Measurements from ENCODE around the gene CABLES1. TPM values are rescaled to one million over a fixed set of nuclear protein-coding genes. Genes with fewer than 3 reads are reported as not detected.
"Not testable (repeated sequence)": the region's sequence is repeated elsewhere in the genome, so short reads cannot be mapped to it uniquely, and the experiment has no call there.

The CABLES1 gene
- total RNA-seq, 1 donor from 2014 or later = 30.3 TPM

DNA sequence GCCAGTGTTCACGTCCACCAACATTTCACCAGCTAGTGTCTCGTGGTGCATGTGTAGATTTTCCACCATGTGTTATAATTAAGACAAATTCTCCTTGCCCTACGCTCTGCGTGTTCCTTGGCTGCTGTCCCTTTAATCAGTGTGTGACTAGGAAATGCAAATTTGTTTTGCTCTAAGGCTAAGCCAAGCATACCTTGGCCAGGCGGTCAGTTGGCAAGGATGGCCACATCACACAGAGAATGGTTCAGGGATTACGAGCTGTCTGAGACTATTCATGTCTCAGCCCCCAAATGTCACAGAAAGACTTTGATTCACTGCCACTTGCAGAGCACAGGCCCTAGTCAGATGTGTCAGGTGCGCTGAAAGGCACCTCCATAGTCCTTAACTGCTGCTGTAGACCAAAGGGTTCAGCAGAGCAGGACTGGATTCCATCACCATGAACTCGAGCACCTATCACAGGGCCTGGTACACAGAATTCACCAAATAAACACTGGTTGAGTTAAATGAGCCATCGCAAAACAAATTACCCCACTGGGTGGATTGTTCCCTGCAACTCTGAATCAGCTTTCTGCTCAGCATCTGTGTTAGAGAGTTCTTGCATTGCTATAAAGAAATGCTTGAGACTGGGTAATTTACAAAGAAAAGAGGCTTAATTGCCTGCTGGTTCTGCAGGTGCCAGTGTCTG lies 128.4 kb downstream of the CABLES1 start:
- DNase-seq (ENCODE audit: low read depth in 2 of 2) = no peak

DNA sequence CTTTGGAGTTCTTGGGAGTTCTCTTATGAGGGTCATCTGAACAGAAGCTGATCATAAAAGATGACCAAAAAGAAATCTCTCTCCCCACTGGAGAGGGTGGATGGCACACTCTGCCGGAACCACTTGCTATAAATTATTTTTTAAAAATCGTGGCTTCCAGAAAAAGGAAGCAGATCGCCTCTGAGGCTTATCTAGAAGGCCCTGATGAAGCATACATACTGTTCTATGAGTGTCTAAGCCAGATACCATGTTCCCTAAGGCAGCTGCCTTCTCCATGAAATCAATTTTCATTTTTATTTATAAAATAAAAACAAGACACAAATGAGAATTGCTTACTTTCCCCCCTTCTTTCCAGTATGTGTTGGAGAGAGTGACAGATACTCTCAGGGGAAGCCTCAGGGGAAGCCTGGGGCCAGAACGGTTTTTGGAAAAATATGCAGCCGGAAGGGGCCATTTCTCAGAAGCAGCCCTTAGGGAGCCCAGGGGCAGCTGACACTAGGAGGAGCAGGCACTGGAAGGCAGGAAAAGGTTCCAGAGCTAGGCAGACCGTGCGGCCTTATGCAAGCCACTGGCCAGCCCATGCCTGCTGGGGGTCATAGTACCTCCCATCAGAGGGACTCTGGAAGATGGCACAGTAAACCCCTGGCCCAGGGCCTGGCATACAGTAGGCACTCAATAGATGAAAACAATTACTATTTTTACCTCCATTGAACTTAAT lies 130.6 kb downstream of the CABLES1 start:
- DNase-seq (ENCODE audit: low read depth in 2 of 2) = no peak

DNA sequence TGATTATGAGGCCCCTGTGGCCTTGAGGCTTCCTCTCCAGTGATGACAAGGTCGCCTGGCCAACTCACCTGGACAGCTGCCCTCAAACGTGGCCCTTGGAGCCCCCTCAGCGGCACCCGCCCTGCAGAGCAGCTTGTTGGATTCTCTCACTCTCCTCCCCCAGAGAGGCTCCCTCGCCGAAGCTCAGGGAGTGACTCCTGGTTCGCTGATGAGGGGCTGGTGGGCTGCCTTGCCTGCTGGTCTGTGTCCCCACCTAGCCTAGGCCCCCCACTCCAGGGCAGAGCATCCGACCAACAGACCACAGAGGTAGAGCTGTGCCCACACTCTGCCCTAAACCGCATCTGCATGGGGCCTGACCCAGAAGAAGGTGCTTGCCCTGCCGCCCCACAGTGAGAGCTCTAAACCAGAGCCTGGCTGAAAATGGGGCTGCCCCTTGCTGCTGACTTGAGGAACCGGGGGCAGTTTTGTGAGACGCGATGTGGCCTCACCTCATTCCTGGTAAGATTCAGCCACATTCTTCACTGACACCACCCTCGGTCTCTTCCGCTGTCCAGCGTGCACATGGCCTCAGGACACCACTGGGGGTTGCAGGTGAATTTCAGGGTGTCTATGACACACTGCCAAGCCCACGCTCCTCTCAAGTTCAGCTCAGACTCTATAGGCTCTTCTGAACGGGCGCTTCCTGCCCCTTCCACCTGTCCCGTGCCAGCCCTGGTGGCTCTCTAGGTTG lies 131.6 kb downstream of the CABLES1 start:
- no peak for DNase-seq (ENCODE audit: low read depth in 2 of 2)

DNA sequence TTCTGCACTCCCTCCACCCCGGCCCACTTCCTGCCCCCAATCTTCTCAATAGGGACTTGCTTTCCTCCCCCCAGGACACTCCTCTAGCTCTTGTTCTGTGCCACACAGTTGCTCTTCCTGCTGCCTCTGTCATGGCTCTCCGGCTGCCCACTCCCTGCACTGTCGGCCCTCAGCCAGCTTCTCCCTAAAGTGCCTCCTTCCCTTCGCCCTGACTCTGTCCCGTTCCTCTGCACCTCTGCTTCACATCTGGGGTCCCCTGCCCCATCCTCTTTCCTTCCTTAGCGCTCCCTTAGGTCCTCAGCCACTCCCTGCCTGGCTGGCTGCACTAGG lies 132.1 kb downstream of the CABLES1 start:
- no peak for DNase-seq (ENCODE audit: low read depth in 2 of 2)

DNA sequence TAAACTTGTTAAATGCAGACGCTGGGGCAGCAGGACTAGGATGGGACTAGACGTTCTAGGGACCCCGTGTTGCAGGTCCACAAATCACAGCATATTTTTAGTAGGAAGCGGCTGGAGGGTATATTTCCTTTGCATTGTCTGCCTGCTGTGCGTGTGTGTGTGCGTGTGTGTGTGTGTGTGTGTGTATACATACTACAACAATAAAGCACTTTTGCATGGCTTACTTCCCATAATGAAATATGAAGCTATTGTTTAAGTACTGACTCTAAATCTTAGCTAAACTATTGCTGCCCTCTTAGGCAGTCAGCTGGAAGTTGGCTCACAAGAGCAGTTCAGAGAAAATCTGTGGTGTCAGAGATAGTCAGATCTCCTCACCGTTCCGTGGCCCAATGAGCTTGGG lies 133.4 kb downstream of the CABLES1 start:
- peak in 1 of 2 donors; percentile 79 for DNase-seq (ENCODE audit: low read depth in 2 of 2)

DNA sequence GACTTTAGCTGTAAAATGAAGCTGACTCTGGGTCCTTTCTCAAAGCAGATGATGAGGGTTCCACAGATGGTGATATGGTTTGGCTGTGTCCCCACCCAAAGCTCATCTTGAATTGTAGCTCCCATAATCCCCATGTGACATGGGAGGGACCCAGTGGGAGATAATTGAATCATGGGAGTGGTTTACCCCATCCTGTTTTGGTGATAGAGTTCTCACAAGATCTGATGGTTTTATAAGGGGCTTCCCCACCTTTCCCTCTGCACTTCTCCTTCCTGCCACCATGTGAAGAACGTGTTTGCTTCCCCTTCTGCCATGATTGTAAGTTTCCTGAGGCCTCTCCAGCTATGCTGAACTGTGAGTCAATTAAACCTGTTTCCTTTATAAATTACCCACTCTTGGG lies 133.8 kb downstream of the CABLES1 start:
- not testable (repeated sequence) for DNase-seq (ENCODE audit: low read depth in 2 of 2)

DNA sequence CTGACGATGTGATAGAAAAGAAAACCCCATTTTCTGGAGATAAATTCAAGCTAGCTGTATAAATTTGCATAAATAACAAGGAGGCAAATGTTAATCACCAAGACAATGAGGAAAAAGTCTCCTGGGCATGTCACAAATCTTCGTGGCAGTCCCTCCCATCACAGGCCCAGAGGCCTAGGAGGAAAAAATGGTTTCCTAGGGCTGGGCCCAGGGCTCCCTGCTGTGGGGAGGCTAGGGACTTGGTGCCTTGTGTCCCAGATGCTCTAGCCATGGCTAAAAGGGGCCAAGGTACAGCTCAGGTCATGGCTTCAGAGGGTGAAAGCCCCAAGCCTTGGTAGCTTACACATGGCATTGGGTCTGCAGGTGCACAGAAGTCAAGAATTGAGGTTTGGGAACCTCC lies 134.6 kb downstream of the CABLES1 start:
- DNase-seq (ENCODE audit: low read depth in 2 of 2) = no peak

DNA sequence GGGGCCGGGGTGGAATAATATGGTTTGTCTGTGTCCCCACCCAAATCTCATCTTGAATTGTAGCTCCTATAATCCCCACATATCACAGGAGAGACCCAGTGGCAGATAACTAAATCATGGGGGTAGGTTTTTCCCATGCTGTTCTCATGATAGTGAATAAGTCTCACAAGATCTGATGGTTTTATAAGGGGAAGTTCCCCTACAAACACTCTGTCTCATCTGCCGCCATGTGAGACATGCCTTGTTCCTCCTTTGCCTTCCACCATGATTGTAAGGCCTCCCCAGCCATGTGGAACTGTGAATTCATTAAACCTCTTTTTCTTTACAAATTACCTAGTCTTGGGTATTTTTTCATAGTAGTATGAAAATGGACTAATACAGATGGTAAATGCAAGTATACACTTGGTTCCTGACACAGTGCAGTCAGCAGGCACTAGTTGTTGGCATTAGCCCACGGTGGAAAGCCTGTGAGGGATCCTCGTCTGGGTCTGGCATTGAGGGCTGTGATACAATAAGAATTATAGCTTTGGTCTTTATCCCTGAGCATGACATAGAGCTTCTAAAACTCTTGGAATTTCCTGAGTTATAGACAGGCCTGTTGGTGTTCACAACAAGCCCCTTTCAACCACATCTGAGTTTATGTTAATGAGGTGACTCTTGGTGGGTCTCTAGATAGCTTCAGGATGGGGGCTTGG lies 135.8 kb downstream of the CABLES1 start:
- DNase-seq (ENCODE audit: low read depth in 2 of 2) = peak in 1 of 2 donors; percentile 61

DNA sequence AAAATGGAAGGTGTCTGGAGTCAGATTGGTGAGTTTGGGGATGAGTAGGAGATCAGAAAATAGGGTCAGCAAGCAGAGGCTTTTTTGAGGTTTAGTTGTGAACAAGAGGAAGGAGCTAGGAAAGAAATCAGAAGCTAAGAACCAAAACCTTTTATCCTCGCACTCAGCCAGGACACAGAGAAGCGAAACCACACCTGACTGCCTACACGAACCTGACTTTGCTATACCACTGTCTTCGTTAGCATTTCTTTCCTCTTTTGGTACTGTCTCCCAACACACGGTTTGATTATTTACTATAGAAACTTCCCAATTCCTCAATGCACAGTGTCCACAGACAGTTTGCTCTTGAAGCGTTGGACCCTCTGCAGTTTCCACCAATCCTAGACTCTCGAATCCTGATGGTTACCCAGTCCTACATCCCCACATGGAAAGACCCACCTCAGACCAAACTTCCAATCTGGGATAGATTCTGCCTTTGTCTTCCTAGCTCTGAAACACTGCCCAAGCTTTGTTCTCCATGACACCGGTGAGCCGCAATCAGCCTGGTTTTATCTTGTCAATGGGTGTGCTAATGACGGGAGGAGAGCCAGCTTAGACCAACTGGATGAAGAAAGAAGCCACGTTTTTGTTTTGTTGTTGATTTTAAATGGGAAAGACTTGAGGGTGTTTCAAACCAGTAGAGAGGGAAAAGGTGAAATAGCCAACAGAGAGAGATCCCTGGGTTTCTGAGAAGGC lies 137.4 kb downstream of the CABLES1 start:
- DNase-seq (ENCODE audit: low read depth in 2 of 2) = no peak

DNA sequence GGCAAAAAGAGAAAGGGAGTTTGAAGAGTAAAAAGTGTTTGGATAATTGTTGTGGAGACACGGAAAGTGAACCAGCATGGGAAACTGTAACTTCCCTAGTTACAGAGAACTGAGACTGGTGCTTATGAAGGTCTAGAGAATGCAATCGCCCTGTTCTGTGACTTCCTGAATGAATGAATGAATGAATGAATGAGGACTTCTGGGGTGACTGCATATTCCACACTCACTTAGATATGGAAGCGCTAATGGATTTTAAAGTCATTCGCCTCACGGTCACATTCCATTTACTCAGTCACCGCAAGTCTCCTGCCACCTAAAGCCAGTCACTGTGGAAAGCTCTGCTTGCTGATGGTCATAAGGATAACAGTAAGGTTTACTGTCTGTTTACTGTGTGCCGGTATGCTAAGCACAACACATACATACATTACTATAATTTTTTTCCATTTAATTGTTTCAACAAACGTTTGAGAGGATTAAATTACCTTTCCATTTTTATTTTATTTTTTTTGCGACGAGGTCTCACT lies 138.2 kb downstream of the CABLES1 start:
- DNase-seq (ENCODE audit: low read depth in 2 of 2) = no peak

DNA sequence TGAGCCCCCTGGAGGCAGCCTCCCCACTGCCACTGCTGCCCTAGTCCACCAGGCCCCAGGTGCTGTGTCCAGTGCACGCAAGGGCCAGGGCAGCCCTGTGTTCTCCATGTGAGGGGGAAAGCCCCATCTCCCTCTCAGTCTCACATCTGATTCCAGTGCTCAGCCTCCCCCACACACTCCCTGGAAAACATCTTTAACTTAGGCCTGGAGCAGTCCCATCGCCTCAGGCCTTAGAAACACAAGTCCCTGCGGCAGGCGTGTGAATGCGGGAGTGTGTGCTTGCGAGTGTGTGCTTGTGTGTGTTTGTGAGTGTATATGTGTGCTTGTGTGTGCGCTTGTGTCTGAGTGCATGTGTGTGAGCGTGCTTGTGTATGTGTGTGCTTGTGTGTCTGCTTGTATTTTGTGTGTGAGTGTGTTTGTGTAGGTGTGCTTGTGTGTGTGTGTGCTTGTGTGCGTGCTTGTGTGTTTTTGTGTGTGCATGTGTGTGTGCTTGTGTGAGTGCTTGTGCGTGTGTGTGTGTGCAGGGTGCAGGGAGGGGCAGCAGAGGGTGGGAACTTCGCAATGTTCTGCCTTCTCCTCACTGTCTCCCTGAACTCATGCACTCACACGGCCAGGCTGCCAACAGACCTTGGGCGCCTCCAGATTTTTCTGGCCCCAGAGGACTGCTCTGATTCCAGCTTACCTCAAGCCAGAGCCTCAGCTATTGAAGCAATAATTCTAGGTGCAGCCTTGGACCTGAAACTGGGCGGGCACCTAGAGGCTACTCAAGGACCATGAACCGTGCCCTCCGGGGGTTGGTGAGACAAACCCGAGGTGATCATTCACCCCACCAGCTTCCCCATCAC lies 139.6 kb downstream of the CABLES1 start:
- DNase-seq (ENCODE audit: low read depth in 2 of 2) = no peak

DNA sequence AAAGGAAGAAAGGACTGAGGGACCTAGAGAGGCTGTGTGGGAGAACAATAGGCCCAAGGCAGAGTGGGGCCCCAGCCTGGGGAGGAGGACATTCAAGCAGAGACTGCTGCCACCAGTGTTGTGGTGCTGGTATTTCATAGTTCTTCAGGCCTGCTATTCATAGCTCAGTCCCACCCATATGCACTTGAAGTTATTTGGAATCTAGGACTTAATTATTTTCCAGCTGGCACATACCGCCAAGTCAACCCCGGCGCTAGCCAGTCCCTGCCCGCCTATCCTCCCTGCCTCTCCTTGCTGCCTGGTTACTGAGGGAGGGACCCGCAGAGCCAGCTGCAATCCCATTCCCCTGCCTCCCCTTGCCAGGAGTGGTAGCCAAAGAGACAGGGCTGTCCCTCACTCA lies 141.2 kb downstream of the CABLES1 start:
- DNase-seq (ENCODE audit: low read depth in 2 of 2) = no peak

DNA sequence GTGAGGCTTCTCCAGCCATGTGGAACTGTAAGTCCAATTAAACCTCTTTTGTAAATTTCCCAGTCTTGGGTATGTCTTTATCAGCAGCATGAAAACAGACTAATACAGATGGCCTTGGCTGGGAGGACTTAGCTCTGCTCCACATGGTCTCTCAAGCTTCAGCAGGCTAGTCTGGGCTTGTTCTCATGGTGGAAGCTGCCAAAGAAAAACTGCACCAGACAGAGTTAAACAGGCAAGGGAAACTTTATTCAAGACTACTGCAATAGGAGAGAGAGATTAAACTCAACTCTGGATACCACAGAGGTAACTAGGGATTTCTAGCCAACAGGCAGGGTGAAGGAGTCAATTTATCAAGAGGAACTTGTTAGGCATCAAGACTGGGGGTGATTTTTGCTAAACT lies 142.1 kb downstream of the CABLES1 start:
- no peak for DNase-seq (ENCODE audit: low read depth in 2 of 2)

DNA sequence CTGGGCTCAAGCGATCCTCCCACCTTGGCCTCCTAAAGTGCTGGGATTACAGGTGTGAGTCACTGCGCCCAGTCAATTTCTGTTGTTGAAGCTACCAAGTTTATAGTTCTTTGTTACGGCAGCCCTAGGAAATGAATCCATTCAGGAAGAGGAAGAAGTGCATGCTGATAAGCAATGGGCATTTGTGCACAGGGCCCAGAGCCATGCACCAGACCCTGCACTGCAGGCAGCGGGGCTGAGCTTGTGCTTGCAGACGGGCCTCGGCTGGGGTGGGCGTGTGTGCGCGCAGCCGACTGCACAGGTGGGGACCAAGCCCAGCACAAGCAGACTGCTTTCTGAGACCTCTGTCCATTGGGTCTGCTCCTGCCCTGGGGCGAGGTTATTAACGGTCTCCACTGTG lies 144.6 kb downstream of the CABLES1 start:
- DNase-seq (ENCODE audit: low read depth in 2 of 2) = peak; percentile 77 to 90

DNA sequence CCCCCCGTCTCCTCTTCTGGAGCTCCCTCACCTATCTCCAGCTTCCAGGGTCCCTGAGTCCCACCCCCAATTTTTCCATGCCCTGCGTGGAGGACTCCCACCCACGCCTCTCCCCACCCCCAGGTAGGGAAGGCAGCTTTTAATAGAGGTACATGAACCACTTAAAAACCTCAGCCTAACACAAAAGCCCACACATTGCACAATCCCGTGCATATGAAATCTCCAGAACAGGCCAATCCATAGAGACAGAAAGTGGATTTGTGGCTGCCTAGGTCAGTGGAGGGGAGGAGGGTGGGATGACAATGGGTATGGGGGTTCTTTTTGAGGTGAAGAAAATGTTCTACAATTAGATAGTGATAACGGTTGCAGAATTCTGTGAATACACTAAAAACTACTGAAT lies 145.6 kb downstream of the CABLES1 start:
- no peak for DNase-seq (ENCODE audit: low read depth in 2 of 2)

DNA sequence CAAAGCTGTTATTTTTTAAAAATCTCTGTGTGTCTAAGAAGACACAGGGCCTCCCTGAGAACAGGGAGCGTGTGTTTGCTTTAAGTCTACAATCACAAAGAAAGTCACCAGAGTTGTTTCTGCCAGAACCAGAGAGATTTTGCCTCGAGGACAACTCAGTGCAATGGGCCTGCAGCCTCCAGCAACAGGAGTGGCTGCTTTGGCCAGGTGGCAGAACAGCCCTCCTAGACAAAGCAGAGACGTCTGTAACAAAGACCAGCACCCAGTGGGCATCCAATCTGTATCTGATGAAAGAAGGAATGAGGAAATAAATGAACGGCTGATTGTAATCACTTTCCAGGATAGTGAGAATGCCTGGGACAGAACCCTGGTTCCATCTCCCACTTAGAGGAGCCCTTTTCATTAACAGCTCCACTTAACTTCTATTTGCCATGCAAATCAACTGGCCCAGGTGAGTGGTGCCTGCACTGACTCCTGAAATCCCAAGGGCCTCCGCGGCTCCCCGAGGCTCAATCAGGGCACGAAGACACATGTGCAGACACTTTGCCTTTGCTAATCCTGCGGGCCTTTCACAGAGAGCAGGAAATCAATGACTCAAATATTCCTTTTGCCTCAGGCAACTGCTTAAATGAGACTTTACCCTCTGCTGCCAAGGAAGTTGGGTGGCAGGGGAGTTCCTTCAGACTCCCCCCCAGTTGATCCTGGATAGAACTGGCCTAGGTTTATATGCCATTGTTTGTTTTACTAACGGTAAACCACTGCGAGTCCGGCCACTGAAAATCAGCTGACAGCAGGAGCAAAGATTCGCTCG lies 146.5 kb downstream of the CABLES1 start:
- DNase-seq (ENCODE audit: low read depth in 2 of 2) = peak in 1 of 2 donors; percentile 78

DNA sequence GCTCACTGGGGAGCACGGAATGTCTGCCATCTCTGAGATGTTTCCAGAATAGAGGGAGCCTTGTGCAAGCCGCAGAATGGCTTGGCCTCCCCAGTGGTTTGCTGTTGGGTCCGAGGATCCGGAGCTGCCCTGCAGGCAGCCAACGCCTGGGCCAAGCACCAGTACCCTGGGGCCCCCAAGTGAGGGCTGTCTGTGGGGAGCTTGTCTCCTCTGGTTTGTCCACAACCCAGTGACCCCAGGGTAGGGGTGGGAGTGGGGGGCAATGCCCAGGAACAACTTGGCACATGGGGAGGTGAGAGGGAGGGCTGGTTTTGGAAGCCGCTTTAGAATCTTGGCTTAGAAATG lies 147.1 kb downstream of the CABLES1 start:
- DNase-seq (ENCODE audit: low read depth in 2 of 2) = no peak

DNA sequence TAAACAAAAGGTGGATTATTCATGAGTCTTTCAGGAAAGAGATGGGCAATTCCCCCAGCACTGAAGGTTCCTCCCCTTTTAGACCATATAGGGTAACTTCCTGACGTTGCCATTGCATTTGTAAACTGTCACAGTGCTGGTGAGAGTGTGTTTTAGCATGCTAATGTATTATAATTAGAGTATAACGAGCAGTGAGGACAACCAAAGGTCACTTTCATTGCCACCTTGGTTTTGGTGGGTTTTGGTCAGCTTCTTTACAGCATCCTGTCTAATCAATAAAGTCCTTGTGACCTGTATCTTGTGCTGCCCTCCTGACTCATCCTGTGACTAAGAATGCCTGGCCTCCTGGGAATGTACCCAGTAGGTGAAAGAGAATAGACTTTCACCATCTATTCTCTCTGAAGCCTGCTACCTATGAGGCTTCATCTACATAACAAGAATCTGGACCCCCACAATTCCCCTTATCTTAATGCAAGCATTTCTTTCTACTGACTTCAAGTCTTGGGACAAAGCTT lies 148.7 kb downstream of the CABLES1 start:
- peak in 1 of 2 donors; percentile 55 for DNase-seq (ENCODE audit: low read depth in 2 of 2)

DNA sequence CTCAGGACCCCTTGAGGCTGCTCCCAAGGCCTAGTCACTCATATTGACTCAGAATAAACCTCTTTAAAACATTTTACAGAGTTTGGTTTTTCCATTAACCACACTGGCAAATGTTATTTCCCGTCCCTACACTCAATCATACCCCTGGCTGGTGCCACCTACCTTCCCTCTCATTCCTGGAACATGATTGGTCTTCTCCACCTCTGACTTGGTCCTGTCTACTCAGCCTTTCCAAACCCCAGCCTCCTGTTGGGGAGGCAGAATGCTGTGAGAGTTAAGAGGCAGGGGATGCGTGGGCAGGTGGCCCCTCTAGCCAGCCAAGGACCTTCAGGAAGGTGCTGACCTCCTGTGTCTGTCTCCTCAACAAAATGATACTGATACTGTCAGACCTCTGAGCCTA lies 149.3 kb downstream of the CABLES1 start:
- no peak for DNase-seq (ENCODE audit: low read depth in 2 of 2)
